HG02981 (cell line): ENCODE results near the gene TSSK6.

Experiments used
- ATAC-seq: cut with Tn5 transposase; IDR thresholded peaks from one replicate; pipeline ENCODE4 v1.9.1; 2021; ENCODE audit warnings: mild to moderate bottlenecking, moderate library complexity; ENCODE audit not compliant: unreplicated experiment

Gene TSSK6

GRCh38 chr19:19514881-19515641, at the start of gene TSSK6:
TSS of gene TSSK6 (minus strand) at chr19:19515548. CDS start at chr19:19515427, 121 bp downstream.
- ATAC-seq, result no peak

- no peak for ATAC-seq
Observed at GRCh38 chr19:19563348-19563848, 48.0 kb upstream of the TSSK6 start.

- ATAC-seq, result no peak
Observed at GRCh38 chr19:19562665-19563347, 47.5 kb upstream of the TSSK6 start.

- ATAC-seq, result no peak
Observed at GRCh38 chr19:19561946-19562664, 46.8 kb upstream of the TSSK6 start.

GRCh38 chr19:19559931-19560330, 44.6 kb upstream of the TSSK6 start:
- no peak for ATAC-seq

GRCh38 chr19:19558636-19559035, 43.3 kb upstream of the TSSK6 start:
- ATAC-seq, result no peak

- no peak for ATAC-seq
Observed at GRCh38 chr19:19558055-19558454, 42.7 kb upstream of the TSSK6 start.

GRCh38 chr19:19554074-19555023, 39.0 kb upstream of the TSSK6 start:
- ATAC-seq, result no peak

- no peak for ATAC-seq
Observed at GRCh38 chr19:19553670-19554069, 38.3 kb upstream of the TSSK6 start.

- ATAC-seq, result no peak
Observed at GRCh38 chr19:19552798-19553197, 37.5 kb upstream of the TSSK6 start.

- ATAC-seq, result no peak
Observed at GRCh38 chr19:19551853-19552192, 36.5 kb upstream of the TSSK6 start.

- ATAC-seq, result no peak
Observed at GRCh38 chr19:19550972-19551852, 35.9 kb upstream of the TSSK6 start.

- no peak for ATAC-seq
Observed at GRCh38 chr19:19550485-19550929, 35.2 kb upstream of the TSSK6 start.

- ATAC-seq, result no peak
Observed at GRCh38 chr19:19549804-19550464, 34.6 kb upstream of the TSSK6 start.

- ATAC-seq, result no peak
Observed at GRCh38 chr19:19548915-19549759, 33.8 kb upstream of the TSSK6 start.

- ATAC-seq, result no peak
Observed at GRCh38 chr19:19547674-19548336, 32.5 kb upstream of the TSSK6 start.

GRCh38 chr19:19546751-19547162, 31.4 kb upstream of the TSSK6 start:
- ATAC-seq, result no peak
